ENCODE results near the gene MROH8.
A peak's percentile ranks its signal among the peaks of the same experiment; 100 is the strongest.

MROH8 gene

GRCh38 chr20:37178839-37179682 is at the start of gene MROH8, which contains the start of gene RPN2:
TSS of gene MROH8 (minus strand) at chr20:37179548.
TSS of gene RPN2 (plus strand) at chr20:37179330. CDS start at chr20:37179357, 27 bp downstream.
- DNase-seq: peak; percentile 68

DNA sequence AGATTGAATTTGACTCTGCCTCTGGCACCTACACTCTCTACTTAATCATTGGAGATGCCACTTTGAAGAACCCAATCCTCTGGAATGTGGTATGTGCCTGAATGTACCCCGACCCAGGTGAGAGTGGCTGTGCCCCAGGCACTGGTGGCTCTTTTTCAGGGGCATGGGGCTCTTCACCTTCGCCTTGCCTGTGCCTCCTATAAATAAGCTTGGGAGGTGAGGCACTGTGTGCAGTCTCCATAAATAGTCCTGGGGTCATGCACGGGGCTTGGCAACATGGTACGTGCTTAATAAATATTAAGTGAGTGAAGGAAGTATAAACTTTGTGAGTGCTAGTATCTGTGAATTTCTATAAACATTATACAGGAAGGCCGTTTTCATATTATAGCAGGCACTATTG is 49.3 kb upstream of the MROH8 start:
- DNase-seq: no peak

GRCh38 chr20:37228082-37228481 is 48.7 kb upstream of the MROH8 start:
- DNase-seq: no peak

DNA sequence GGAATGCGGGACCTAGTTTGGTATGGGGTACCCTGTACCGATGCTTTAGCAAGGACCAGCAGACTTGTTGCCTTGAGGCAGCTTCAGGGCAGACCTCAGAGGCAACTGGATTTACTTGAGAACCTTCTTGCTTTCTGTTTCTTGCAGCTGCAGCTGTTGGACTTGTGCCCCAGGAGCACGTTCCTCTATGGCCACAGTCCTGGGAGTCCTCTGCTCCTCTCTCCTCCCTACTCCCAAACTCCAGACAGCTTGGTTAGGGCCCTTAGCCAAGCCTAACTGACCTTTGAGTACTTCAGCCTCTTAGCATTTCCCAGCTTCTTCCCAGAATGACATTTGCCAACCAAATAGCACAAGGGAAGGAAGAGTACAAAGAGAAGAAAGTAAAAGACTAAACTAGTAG is 47.5 kb upstream of the MROH8 start:
- DNase-seq: no peak

DNA sequence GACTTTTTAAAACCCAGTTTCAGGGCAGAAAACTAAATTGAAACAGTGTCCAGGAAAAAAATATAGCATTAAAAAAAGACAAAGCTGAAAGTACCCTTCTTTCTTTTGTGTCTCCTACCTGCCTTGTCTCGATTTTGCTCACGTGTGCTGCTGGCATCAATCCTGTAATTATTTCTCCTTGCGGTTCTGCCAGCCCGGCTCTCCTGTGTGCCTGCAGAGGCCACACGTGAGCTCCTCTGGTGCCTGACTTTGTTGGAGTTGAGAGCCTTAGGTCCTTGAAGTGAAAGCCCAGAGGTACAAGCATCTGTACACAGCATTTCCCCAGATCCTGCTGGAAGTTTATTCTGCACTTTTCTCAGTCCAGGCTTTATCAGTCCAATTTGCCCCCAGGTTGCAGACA is 45.8 kb upstream of the MROH8 start:
- no peak for DNase-seq

DNA sequence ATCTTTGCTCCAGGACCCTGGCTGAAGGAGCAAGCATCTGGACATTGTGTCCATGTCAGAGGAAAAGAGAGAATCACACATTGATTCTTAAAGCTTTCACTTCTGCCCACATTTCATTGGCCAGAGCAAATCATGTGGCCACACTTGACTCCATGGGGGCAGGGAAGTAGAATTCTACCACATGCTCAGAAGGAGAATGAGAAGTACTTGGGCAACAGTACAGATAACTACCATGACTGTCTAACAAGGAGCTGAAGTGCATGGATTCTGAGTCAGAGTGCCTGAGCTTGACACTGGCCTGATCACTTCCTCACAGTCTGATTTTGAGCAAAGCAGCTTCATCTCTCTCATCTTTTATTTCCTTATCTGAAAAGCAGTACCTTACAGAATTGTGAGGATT is 43.7 kb upstream of the MROH8 start:
- DNase-seq: no peak

- no peak for DNase-seq
Measured at GRCh38 chr20:37222086-37222485, 42.7 kb upstream of the MROH8 start.

- DNase-seq: no peak
Measured at GRCh38 chr20:37220731-37221130, 41.4 kb upstream of the MROH8 start.

- no peak for DNase-seq
Measured at GRCh38 chr20:37219751-37220668, 40.7 kb upstream of the MROH8 start.

GRCh38 chr20:37218976-37219375 is 39.6 kb upstream of the MROH8 start:
- no peak for DNase-seq

DNA sequence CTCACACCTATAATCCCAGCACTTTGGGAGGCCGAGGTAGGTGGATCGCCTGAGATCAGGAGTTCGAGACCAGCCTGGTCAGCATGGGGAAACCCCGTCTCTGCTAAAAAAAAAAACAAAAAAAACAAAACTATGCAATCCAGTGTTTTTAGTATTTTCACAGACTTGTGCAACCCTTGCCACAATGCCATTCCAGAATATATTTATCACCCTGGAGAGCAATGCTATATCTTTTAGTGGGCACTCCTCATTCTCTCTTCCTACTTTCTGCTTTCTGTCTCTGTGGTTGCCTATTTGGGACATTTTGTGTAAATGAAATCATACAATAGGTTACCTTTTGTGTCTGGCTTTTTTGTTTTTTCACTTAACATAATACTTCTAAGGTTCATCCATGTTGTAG is 39.1 kb upstream of the MROH8 start:
- no peak for DNase-seq

GRCh38 chr20:37209661-37210314 is 30.4 kb upstream of the MROH8 start:
- no peak for DNase-seq

GRCh38 chr20:37209193-37209592 is 29.8 kb upstream of the MROH8 start:
- no peak for DNase-seq

DNA sequence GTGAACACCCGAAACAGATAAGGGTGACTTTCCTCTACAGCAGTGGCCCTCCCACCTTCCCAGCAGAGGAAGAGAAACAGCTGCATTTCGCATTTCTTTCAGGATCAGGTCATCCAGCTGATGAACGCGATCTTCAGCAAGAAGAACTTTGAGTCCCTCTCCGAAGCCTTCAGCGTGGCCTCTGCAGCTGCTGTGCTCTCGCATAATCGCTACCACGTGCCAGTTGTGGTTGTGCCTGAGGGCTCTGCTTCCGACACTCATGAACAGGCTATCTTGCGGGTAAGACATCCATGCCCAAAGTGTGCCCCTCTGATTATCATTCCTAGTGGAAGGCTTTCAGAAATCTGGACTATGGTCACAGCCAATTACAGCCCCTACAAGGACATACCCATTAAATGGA is 27.8 kb upstream of the MROH8 start:
- no peak for DNase-seq

DNA sequence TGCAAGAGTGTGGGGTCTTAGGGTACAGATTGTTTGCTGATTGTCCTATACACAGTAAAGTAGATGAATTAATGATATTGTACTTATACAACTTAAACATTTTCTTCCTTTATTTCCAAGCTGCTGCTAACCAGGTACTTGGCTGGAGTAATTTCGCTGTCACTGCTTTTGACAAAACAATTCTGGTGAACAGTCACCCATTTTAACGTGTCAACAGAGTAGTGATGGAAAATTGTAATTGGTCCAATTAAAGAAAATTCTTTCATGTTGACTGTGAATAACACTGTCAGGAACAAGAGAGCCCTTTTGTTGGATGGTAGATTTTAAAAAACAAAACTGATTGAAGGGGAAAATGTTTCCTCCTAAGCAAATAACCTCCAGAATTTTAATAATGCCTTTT is 26.4 kb upstream of the MROH8 start:
- DNase-seq: no peak

DNA sequence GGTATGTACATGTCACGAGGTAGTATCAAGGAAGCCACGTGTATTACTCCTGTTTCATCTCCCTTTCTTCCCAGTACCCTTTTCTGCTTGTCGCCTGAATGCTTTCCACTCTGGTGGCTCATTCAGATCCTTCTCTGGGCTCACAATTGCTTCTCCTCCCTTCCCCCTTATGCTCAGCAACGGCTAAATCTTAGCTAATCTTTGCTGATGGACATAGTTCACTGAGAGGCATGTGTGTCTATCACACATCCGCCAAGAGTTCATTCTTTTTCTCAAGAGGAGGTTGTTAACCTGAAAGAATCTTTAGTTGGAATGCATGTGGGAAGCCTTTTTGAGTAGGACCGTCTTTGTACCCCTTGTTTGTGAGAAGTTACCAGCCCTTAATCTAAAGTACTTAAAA is 25.8 kb upstream of the MROH8 start:
- no peak for DNase-seq

DNA sequence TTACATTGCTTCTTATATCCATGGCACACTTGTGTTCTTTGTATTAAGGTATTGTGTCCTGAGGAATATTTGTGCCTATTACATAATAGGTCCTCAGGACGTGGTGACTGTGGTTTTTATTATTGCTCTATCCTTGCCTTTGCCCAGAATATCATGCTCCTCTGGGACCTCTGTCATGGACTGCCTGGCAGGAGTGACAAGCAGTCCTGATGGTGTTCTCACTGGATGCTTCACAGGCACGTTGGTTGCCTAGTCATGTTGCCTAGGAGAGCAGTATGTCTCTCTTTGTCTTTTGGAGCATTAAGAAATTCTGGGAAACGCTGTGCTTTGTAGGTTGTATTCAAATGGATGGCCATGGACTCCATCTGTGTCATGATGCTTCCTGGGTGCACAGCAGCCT is 24.7 kb upstream of the MROH8 start:
- DNase-seq: no peak

DNA sequence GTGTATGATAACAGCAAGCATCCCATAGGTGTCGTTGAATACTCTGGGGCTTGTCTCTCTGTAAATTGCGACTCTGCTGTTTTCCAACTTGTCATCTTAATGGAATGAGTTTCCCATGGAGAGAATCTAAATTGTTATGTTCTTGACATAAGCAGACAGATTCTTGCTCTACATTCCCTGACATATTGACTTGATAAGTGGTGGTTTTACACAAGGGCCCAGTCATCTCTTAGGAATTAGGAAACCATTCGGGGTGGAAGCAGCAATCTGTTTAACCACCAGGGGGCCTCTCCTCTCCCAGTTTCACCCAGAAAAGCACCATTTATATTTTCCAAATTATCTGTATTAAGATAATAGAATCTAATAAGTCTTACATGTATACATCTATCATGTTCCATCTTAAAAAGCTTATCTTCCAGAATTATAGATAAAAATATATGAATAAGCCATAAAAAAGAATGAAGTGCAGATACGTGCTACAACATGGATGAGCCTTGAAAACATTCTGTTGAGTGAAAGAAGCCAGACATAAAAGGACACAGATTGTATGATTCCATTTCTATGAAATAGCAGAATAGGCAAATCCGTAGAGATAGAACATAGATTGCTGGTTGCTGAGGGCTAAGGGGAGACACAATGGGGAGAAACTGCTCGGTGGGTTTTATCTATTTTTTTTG is 23.1 kb upstream of the MROH8 start:
- peak; percentile 29 for DNase-seq

DNA sequence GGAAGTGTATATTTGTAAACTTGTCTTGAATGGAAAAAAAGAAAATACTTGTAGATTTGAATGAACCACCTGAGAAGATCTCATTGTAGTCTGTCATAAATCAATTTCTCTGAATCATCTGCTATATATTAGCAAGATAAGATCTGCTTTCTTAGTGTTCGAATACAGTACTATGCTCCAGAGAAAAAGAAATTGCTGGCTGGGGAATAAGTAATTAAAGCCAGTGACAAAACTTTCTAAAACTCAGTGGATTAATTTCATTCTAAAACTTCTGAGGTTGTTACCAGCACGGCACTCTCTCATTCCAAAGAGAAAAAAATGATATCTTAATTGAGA is 22.4 kb upstream of the MROH8 start:
- no peak for DNase-seq

- no peak for DNase-seq
Measured at GRCh38 chr20:37200926-37201826, 21.8 kb upstream of the MROH8 start.

DNA sequence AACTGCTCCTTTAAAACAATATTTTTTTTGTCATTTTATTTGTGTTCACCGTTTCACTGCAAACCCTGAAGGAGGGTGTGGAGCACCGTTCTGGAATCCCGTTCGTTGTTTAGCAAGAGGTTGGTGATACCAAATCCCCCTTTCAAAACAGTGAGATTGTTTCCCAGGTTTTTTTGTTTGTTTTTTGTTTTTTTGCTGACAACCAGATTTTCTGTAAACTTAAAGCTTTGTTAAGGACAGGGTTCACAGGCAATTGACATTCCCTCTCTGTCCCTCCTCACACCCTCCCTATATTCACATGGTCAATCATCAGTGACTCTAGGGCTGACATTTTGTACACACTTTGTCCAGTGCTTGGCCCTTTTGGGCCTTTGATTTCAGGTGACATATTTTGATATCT is 21.0 kb upstream of the MROH8 start:
- no peak for DNase-seq

Measured in 8988T (cell line).